ENCODE results near the gene TMEM94.
"Not testable (repeated sequence)": the region's sequence is repeated elsewhere in the genome, so short reads cannot be mapped to it uniquely, and the experiment has no call there.

The TMEM94 gene

GRCh38 chr17:75512926-75513640 lies 56.6 kb downstream of the TMEM94 start:
- no peak for DNase-seq

DNA sequence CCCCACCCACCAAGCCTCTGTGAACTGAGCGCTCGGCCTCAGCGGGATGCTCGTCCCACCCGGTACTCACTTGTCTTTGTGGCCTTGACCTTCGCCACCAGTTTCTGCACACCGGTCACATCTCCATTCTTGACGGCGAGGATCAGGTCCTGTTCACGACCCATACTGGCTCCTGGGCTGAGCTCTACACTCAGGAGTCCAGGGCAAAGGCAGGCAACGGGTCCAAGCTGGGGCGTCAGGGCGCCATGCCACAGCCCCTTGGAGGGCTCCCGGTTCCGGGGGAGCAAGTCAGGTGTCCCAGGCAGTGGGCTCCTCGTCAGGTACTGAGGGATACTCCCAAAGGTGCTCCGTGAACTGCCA lies 57.2 kb downstream of the TMEM94 start:
- DNase-seq = no peak

GRCh38 chr17:75514299-75514918 lies 58.0 kb downstream of the TMEM94 start:
- no peak for DNase-seq

DNA sequence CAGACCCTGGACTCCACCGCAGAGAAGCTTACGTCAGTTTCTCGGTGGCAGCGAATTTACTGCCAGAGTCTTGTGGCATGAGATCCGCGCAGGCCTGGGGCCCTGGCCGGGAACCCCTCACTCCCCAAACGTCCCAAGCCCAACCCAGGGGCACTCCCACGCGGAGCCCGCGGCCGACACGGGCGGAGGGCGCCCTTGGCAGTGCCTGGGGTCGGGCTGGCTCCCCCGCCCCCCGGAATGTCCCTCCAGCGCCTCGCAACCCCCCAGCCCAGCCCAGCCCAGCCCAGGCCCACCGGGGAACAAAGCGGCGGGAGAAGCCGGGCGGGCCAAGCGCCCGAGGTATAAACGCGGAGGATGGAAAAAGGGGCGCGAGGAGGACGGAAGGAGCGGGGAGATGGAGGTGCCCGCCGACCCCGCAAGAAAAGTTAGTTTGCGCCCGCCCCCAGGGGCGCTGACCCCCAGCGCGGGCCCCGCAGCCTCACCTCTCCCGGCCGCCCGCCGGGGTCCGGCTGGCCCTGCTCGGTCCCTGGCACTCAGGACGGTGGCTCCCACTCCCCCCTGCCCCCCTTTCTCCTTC lies 58.6 kb downstream of the TMEM94 start:
- DNase-seq = no peak

- peak; percentile 74 to 79 for DNase-seq
Observed at GRCh38 chr17:75515496-75516254, 59.2 kb downstream of the TMEM94 start, which contains the start of gene CASKIN2. Gene CASKIN2 (minus strand): TSS chr17:75515537. CDS start chr17:75513804, 1,733 bp downstream.

- peak; percentile 94 for DNase-seq
Observed at GRCh38 chr17:75516255-75516618, 59.8 kb downstream of the TMEM94 start, which contains the start of gene TSEN54. Gene TSEN54 (plus strand): TSS chr17:75516528. CDS start chr17:75516561, 33 bp downstream.

DNA sequence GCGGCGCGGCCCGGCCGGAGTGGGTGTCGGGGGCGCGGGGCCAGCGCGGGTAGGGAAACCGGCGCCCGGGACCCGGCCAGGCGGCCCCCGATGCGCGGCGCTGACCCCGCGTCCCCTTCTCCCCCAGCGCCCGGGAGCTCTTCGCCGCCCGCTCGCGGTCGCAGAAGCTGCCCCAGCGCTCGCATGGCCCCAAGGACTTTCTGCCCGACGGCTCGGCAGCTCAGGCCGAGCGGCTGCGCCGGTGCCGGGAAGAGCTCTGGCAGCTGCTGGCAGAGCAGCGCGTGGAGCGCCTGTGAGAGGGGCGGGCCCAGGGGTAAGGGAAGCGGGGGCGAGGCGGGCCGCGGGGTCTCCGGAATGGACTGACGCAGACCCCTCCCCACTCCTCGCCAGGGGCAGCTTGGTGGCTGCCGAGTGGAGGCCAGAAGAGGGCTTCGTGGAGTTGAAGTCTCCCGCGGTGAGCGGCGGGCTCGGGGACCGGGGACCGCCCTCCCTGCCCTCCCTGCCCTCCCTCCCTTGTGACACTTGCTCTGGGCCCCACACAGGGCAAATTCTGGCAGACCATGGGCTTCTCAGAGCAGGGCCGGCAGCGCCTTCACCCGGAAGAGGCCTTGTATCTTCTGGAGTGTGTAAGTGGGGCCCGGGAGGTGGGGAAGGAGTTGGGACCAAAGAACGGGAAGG lies 60.3 kb downstream of the TMEM94 start:
- DNase-seq = no peak

DNA sequence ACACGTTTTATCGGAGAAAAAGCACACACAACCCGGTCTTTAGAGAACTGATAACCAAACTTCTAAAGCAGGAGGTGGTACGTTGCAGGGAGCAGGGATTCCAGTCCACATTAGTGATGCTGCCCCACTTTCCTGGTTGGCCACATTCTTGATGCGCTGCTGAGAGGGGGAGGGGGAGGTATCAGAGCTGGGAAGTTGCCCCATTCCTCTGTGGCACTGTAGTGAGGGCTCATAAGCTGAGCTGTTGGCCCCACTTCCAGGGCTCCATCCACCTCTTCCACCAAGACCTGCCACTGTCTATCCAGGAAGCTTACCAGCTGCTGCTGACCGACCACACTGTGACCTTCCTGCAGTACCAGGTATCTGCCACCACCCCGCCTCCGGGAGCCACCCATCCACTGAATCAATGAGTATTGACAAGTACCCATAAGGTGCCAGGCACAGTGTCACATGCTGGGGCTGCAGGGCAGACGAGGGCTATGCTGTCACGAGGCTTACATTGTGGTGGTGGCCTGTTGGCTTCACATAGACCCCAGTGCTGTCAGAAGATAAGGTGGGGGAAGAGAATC lies 60.9 kb downstream of the TMEM94 start:
- DNase-seq = peak; percentile 18 to 30

- DNase-seq = peak; percentile 61 to 67
Observed at GRCh38 chr17:75518201-75518600, 61.8 kb downstream of the TMEM94 start.

DNA sequence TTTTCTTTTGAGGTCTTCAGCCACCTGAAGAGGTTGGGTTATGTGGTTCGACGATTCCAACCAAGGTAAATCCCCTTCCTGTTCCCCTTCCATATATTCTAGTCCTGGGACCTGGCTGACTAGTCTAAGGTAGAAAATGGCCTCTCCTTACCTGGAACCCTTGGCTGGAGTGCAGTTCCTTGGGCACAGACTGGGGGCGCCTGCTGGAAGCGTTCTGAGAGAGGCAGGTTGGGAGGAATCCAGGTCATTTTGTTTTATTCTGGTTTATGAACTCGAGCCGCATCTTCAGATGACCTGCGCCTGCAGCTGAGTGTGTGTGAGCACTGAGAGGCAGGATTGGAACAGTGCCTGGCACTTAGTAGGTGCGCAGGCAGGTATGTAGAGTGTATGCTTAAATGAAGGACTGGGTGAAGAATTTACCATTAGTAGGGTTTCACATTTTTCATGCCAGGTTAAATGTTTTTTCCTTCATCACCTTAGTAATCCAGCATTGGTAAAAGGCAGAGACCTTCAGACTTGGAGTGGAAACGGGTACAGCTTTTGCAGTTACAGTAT lies 62.6 kb downstream of the TMEM94 start:
- DNase-seq = no peak

DNA sequence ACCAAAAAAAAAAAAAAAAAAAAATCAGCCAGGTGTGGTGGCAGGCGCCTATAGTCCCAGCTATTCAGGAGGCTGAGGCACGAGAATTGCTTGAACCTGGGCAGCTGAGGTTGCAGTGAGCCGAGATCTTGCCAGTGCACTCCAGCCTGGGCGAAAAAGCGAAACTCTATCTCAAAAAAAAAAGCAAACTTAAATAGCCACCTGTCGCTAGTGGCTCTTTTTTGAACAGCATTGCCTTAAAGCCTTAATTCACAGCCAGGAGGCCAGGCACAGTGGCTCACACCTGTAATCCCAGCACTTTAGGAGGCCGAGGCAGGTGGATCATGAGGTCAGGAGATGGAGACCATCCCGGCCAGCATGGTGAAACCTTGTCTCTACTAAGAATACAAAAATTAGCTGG lies 64.0 kb downstream of the TMEM94 start:
- not testable (repeated sequence) for DNase-seq

DNA sequence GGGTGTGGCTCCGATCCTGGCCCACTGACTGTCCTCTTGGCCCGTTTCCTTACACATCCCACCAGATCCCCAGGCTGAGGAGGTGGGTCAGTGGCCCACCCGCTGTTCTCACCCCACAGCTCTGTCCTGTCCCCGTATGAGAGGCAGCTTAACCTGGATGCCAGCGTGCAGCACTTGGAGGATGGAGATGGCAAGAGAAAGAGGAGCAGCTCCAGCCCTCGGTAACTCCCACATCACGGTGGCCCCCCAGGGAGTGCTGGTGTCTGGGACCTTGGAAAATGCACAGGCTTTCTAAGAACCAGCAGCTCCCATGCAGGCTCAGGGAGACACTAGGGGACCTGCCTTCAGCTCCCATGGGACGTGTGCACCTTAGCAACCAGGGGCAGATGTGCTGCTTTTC lies 64.9 kb downstream of the TMEM94 start:
- no peak for DNase-seq

GRCh38 chr17:75521951-75522727 lies 65.7 kb downstream of the TMEM94 start:
- no peak for DNase-seq

GRCh38 chr17:75523647-75524046 lies 67.2 kb downstream of the TMEM94 start:
- DNase-seq = no peak

DNA sequence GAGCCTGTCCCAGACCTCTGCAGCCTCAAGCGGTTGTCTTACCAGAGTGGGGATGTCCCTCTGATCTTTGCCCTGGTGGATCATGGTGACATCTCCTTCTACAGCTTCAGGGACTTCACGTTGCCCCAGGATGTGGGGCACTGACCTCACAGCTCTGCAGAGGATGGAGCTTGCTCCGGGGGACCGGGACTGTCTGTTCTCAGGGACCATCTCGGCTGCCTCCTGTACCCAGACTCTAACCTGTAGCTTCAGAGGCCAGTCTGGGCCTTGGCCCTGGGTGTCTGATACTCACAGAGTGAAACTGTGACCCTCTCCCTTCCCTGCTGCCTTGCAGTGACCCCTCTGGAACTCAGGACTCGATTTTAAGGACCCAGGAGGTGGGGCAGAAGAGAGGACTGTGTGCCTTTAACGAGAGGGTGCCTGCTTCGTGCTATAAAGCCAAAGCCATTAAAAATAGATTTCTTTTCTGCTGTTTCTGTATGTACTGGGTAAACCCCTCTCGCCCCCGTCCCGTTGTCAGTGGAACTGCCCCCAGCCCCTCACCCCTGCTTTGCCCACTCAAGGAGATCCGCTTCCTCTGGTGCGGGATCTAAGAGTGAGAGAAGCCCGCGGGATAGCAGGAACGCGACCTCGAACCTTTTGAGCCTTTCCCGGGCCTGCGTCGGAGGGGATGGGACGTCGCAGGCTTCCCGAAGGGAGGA lies 68.0 kb downstream of the TMEM94 start:
- DNase-seq = no peak

DNA sequence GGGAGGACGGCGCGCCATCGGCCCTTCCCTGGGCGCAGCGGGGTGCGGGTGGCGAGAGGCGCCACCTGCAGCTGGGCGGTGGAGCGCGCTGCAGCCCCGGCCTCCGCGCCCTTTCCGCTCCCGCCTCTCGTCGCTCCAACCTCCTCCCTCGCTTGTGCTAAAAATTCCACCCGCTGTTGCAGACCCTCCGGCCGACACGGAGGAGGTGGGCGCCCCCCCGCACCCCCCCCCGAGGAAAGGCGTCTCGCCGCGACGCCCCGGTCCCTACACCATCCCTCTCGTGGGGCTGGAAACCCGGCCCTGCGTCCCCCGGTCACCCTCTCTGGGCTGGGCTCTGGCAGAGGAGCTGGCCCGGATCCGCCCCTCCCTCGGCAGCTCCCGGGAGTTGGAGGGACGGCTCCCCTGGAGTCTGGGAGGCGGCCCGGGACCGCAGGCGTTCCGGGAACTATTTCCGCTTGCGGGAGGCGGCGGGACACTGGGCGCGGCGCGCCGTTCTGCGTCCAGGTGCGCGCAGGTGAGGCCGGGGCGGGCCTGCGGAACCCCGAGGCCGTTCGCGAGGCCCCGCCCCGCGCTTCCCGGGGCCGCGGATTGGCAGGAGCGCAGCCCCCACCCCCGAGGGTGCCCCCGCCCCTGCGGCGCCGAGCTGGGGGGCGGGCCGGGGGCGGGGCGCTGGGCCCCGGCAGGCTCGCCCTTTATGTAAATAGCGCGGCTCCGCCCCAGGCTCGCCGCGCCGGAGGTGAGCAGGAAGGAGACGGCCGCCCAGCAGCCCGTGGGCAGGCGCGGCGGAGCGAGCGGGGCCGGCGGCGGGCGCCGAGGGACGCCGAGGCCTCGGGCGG lies 68.8 kb downstream of the TMEM94 start, which contains the start of gene LLGL2:
TSS of gene LLGL2 (plus strand) at position 728 of the 836 bp plus-strand sequence. CDS start 17,730 bp downstream, outside the sequence.
- DNase-seq = peak; percentile 89

DNA sequence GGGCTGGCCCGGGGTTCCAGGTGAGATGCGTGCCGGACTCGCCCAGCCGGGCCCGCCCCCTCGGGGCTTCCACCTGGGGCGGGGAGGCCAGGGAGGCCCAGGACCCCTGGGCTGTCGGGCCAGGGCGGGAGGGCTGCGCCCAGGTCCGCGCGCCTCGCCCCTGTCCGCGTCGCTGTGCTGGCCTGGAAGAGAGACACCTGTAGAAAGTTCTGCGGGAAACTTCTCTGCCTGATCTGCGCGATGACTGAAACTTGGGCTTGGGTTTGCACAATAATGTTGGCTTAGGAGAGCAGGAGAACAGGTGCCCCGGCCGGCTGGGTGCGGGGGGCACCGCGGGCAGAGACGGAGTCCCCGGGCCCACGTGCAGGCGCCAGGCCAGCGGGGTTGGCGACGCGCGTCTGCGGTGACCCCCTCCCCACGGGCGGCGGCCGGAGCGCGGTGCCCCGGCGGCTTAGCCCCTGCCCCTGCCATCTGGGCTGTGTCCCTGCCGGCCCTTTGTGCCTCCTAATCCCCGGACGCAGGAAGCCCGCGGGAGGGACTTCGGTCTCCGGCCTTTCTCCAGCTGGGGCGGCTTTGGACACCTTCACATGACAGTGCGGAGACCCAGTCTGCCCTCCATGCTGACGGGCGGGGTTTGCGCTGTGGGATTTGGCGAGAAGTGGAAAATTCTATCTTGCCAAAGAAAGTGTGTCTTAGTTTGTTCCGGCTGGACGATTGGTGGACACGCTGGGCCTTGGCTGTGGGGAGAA lies 69.5 kb downstream of the TMEM94 start:
- DNase-seq = no peak

- DNase-seq = no peak
Observed at GRCh38 chr17:75526555-75527270, 70.3 kb downstream of the TMEM94 start.
